ENCODE measurements around the gene KHSRP. TPM values are rescaled to one million over a fixed set of nuclear protein-coding genes. Genes with fewer than 3 reads are reported as not detected.
A peak's percentile ranks its signal among the peaks of the same experiment; 100 is the strongest.

Gene KHSRP
- total and polyA plus RNA-seq, 4 donors: 68.3 to 317 (median 198) TPM

- 56% methylated on average over 2 of the region's 6 CpGs for WGBS (ENCODE audit: insufficient coverage)
- Histone ChIP-seq H3K27ac (ENCODE audit: low read depth, low read length) (no peak overlapping the region), H3K4me1 (ENCODE audit: control insufficient read depth, insufficient read depth, low read length) (peaks cover 12% of the 10 kb centered on the region), H3K27me3 (ENCODE audit: control insufficient read depth, insufficient read depth, low read length) (no peaks in the 10 kb centered on the region), H3K4me3 (ENCODE audit: low read depth, low read length) (no peak overlapping the region), H3K9me3 (ENCODE audit: control insufficient read depth, insufficient read depth, low read length) (no peaks in the 10 kb centered on the region), H3K36me3 (ENCODE audit: control insufficient read depth, insufficient read depth, low read length) (peaks cover 82% of the 10 kb centered on the region)
- no peak for DNase-seq (ENCODE audit: low read depth in 4 of 6, low spot score in 6 of 6)
Observed at GRCh38 chr19:6378041-6378440, 46.6 kb downstream of the KHSRP start.

- Histone ChIP-seq H3K36me3 (ENCODE audit: control insufficient read depth, insufficient read depth, low read length) (peaks cover 68% of the 10 kb centered on the region), H3K27ac (ENCODE audit: low read depth, low read length) (no peak overlapping the region), H3K27me3 (ENCODE audit: control insufficient read depth, insufficient read depth, low read length) (no peaks in the 10 kb centered on the region), H3K4me1 (ENCODE audit: control insufficient read depth, insufficient read depth, low read length) (peaks cover 23% of the 10 kb centered on the region), H3K4me3 (ENCODE audit: low read depth, low read length) (no peak overlapping the region), H3K9me3 (ENCODE audit: control insufficient read depth, insufficient read depth, low read length) (no peaks in the 10 kb centered on the region)
- DNase-seq (ENCODE audit: low read depth in 4 of 6, low spot score in 6 of 6): no peak
- WGBS (ENCODE audit: insufficient coverage): 85% methylated on average over 7 of the region's 19 CpGs
Observed at GRCh38 chr19:6376512-6377190, 48.0 kb downstream of the KHSRP start.

- no peak within 1 kb of the TSS for H3K4me3 ChIP-seq (ENCODE audit: low read depth, low read length)
- WGBS (ENCODE audit: insufficient coverage): 87% methylated on average over 24 of the region's 25 CpGs
- no peak for DNase-seq (ENCODE audit: low read depth in 4 of 6, low spot score in 6 of 6)
- no peaks in the 10 kb centered on the region for H3K27me3 ChIP-seq (ENCODE audit: control insufficient read depth, insufficient read depth, low read length)
- H3K36me3 ChIP-seq (ENCODE audit: control insufficient read depth, insufficient read depth, low read length): peaks cover 57% of the 10 kb centered on the region
- peaks cover 29% of the 10 kb centered on the region for H3K4me1 ChIP-seq (ENCODE audit: control insufficient read depth, insufficient read depth, low read length)
- no peaks in the 10 kb centered on the region for H3K9me3 ChIP-seq (ENCODE audit: control insufficient read depth, insufficient read depth, low read length)
- H3K27ac ChIP-seq (ENCODE audit: low read depth, low read length): no peak within 1 kb of the TSS
Observed at GRCh38 chr19:6375411-6376010, 49.1 kb downstream of the KHSRP start, which contains the start of gene PSPN. PSPN (minus strand) TSS chr19:6375933; CDS start chr19:6375849, 84 bp downstream.

- WGBS (ENCODE audit: insufficient coverage): 93% methylated on average over 26 of the region's 29 CpGs
- Histone ChIP-seq H3K9me3 (ENCODE audit: control insufficient read depth, insufficient read depth, low read length) (no peaks in the 10 kb centered on the region), H3K36me3 (ENCODE audit: control insufficient read depth, insufficient read depth, low read length) (peaks cover 50% of the 10 kb centered on the region), H3K4me1 (ENCODE audit: control insufficient read depth, insufficient read depth, low read length) (peaks cover 31% of the 10 kb centered on the region), H3K27me3 (ENCODE audit: control insufficient read depth, insufficient read depth, low read length) (no peaks in the 10 kb centered on the region), H3K4me3 (ENCODE audit: low read depth, low read length) (no peak overlapping the region), H3K27ac (ENCODE audit: low read depth, low read length) (no peak overlapping the region)
- no peak for DNase-seq (ENCODE audit: low read depth in 4 of 6, low spot score in 6 of 6)
Observed at GRCh38 chr19:6374711-6375410, 49.8 kb downstream of the KHSRP start.

- 68% methylated on average over 26 of the region's 29 CpGs for WGBS (ENCODE audit: insufficient coverage)
- peak overlapping the region; percentile 80 for H3K27ac ChIP-seq (ENCODE audit: low read depth, low read length)
- DNase-seq (ENCODE audit: low read depth in 4 of 6, low spot score in 6 of 6): no peak
Observed at GRCh38 chr19:6374161-6374709, 50.4 kb downstream of the KHSRP start.

GRCh38 chr19:6373813-6374108, 50.9 kb downstream of the KHSRP start:
- H3K27me3 ChIP-seq (ENCODE audit: control insufficient read depth, insufficient read depth, low read length): no peaks in the 10 kb centered on the region
- no peaks in the 10 kb centered on the region for H3K9me3 ChIP-seq (ENCODE audit: control insufficient read depth, insufficient read depth, low read length)
- no peak for DNase-seq (ENCODE audit: low read depth in 4 of 6, low spot score in 6 of 6)
- H3K36me3 ChIP-seq (ENCODE audit: control insufficient read depth, insufficient read depth, low read length): peaks cover 49% of the 10 kb centered on the region
- 17% methylated on average over 5 of the region's 5 CpGs for WGBS (ENCODE audit: insufficient coverage)
- H3K4me3 ChIP-seq (ENCODE audit: low read depth, low read length): peak overlapping the region; percentile 45
- H3K27ac ChIP-seq (ENCODE audit: low read depth, low read length): peak overlapping the region; percentile 80
- peaks cover 31% of the 10 kb centered on the region for H3K4me1 ChIP-seq (ENCODE audit: control insufficient read depth, insufficient read depth, low read length)

More at GRCh38 chr19:6374161-6374709, 50.4 kb downstream of the KHSRP start:
- Histone ChIP-seq H3K27me3 (ENCODE audit: control insufficient read depth, insufficient read depth, low read length) (no peaks in the 10 kb centered on the region), H3K36me3 (ENCODE audit: control insufficient read depth, insufficient read depth, low read length) (peaks cover 48% of the 10 kb centered on the region), H3K4me1 (ENCODE audit: control insufficient read depth, insufficient read depth, low read length) (peaks cover 31% of the 10 kb centered on the region), H3K4me3 (ENCODE audit: low read depth, low read length) (no peak overlapping the region), H3K9me3 (ENCODE audit: control insufficient read depth, insufficient read depth, low read length) (no peaks in the 10 kb centered on the region)

- DNase-seq (ENCODE audit: low read depth in 4 of 6, low spot score in 6 of 6): peak; percentile 77 to 99 (median 93)
- Histone ChIP-seq H3K27me3 (ENCODE audit: control insufficient read depth, insufficient read depth, low read length) (no peaks in the 10 kb centered on the region), H3K27ac (ENCODE audit: low read depth, low read length) (peak overlapping the region; percentile 98), H3K36me3 (ENCODE audit: control insufficient read depth, insufficient read depth, low read length) (peaks cover 50% of the 10 kb centered on the region), H3K4me1 (ENCODE audit: control insufficient read depth, insufficient read depth, low read length) (peaks cover 31% of the 10 kb centered on the region), H3K4me3 (ENCODE audit: low read depth, low read length) (peak overlapping the region; percentile 68), H3K9me3 (ENCODE audit: control insufficient read depth, insufficient read depth, low read length) (no peaks in the 10 kb centered on the region)
- under 1% methylated on average over 46 of the region's 53 CpGs for WGBS (ENCODE audit: insufficient coverage)
Observed at GRCh38 chr19:6373096-6373812, 51.4 kb downstream of the KHSRP start.

GRCh38 chr19:6372594-6373095, 52.0 kb downstream of the KHSRP start, which contains the start of gene ALKBH7:
ALKBH7 (plus strand) TSS chr19:6372794; CDS start chr19:6372821, 27 bp downstream.
- H3K4me1 ChIP-seq (ENCODE audit: control insufficient read depth, insufficient read depth, low read length): peaks cover 31% of the 10 kb centered on the region
- H3K27ac ChIP-seq (ENCODE audit: low read depth, low read length): peak within 1 kb of the TSS; percentile 98
- 0% methylated on average over 47 of the region's 47 CpGs for WGBS (ENCODE audit: insufficient coverage)
- H3K4me3 ChIP-seq (ENCODE audit: low read depth, low read length): peak within 1 kb of the TSS; percentile 68
- peaks cover 52% of the 10 kb centered on the region for H3K36me3 ChIP-seq (ENCODE audit: control insufficient read depth, insufficient read depth, low read length)
- peak; percentile 95 to 100 (median 100) for DNase-seq (ENCODE audit: low read depth in 4 of 6, low spot score in 6 of 6)
- no peaks in the 10 kb centered on the region for H3K9me3 ChIP-seq (ENCODE audit: control insufficient read depth, insufficient read depth, low read length)
- H3K27me3 ChIP-seq (ENCODE audit: control insufficient read depth, insufficient read depth, low read length): no peaks in the 10 kb centered on the region

- no peak overlapping the region for H3K27ac ChIP-seq (ENCODE audit: low read depth, low read length)
- peaks cover 52% of the 10 kb centered on the region for H3K36me3 ChIP-seq (ENCODE audit: control insufficient read depth, insufficient read depth, low read length)
- no peak overlapping the region for H3K4me3 ChIP-seq (ENCODE audit: low read depth, low read length)
- WGBS (ENCODE audit: insufficient coverage): 98% methylated on average over 20 of the region's 21 CpGs
- DNase-seq (ENCODE audit: low read depth in 4 of 6, low spot score in 6 of 6): no peak
- H3K27me3 ChIP-seq (ENCODE audit: control insufficient read depth, insufficient read depth, low read length): no peaks in the 10 kb centered on the region
- no peaks in the 10 kb centered on the region for H3K9me3 ChIP-seq (ENCODE audit: control insufficient read depth, insufficient read depth, low read length)
- peaks cover 14% of the 10 kb centered on the region for H3K4me1 ChIP-seq (ENCODE audit: control insufficient read depth, insufficient read depth, low read length)
Observed at GRCh38 chr19:6364353-6364752, 60.3 kb downstream of the KHSRP start.
